GM04504 (cell line): ENCODE results near the gene S100A12.

Source experiments
- DNase-seq: peaks from one replicate; pipeline ENCODE4 v3.0.0-alpha.2; 2012; ENCODE audit warnings: low read depth

S100A12 gene

GRCh38 chr1:153324912-153325311 lies 50.5 kb downstream of the S100A12 start:
- DNase-seq = no peak
